ENCODE results near the gene TSPAN18.
"Not testable (repeated sequence)": the region's sequence is repeated elsewhere in the genome, so short reads cannot be mapped to it uniquely, and the experiment has no call there.

Gene TSPAN18

DNA sequence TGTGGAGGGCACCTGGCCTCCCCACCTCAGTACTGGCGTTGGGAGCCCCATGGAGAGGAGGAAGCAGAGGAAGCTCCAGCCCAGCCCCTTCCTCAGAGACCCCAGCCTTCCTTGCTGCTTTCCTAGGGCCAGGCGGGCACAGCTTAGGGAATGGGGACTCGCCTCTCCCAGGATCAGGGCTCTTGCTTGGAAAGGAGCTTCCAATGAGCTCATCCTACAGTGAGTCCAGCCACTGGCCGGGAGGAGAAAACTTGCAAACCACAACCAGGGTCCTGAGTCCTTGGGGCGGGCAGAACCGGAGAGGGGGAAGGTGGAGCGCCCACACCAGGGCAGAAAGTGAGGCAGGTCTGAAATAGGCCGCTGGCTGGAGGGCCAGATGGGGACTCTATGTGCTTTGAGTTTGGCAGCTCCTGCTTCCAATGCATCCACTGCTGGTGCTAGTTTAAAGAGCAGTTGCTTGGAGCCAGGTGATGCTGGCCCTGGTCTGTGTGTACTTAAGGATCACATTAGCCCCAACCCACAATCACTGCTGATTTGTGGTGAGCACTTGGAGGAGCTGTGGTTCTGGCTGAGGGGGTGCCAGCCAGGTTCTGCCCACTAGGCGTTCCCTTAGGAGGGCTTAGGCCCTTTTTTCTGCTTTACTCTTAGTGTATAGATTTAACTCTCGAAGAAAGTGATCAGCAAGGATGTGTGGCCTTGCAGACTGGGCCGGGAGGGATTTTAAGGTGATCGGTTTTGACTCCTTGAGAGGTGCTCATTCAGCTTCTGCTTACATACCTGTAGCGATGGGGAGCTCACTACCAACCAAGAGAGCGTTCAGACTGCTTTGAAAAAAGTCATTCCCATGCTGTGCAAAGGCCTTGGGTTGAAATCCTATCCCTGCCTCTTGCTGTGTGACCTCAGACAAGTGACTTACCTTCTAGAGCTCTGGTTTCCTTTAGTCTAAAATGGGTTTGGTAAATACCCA lies 142.0 kb downstream of the TSPAN18 start:
- no peak for DNase-seq (ENCODE audit: low read depth)

DNA sequence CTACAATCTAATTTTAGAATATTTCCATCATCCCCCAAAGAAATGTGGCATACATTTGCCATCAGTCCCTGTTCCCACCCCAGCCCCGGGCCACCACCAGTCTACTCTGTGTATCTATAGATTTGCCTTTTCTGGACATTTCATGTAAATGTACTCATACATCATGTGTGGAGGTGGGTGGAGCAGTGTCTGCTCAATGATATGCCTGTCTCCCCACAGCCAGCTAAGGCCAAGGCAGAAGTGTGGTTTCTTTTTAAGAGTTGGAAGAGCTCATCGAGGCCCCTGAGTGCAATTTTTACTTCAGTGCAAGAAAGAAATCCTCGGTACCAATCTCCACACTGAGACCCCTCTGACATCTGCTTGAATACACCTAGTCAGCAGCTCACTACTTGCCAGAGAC lies 143.4 kb downstream of the TSPAN18 start:
- no peak for DNase-seq (ENCODE audit: low read depth)

- DNase-seq (ENCODE audit: low read depth): no peak
Observed at GRCh38 chr11:44870615-44871176, 143.9 kb downstream of the TSPAN18 start.

GRCh38 chr11:44871682-44872081 lies 144.9 kb downstream of the TSPAN18 start:
- not testable (repeated sequence) for DNase-seq (ENCODE audit: low read depth)

DNA sequence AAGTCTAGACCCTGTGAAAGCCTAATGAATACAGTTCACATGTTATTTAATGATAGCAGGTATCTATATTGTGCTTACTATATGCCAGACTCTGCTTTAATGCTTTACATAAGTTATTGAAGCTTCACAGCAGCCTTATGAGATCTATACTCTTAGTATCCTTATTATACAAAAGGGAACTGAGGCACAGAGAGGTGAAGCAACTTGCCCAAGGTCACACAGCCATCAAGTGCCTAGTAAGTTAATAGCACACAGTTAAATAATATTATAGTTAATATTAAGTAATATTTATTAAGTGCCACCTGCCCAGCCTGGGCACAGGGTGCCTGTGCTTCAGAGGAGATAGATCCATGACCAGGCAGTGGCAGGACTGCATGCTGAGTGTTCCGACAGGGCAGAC lies 145.8 kb downstream of the TSPAN18 start:
- DNase-seq (ENCODE audit: low read depth): no peak

- no peak for DNase-seq (ENCODE audit: low read depth)
Observed at GRCh38 chr11:44873537-44873936, 146.8 kb downstream of the TSPAN18 start.

- DNase-seq (ENCODE audit: low read depth): no peak
Observed at GRCh38 chr11:44874284-44874683, 147.5 kb downstream of the TSPAN18 start.

DNA sequence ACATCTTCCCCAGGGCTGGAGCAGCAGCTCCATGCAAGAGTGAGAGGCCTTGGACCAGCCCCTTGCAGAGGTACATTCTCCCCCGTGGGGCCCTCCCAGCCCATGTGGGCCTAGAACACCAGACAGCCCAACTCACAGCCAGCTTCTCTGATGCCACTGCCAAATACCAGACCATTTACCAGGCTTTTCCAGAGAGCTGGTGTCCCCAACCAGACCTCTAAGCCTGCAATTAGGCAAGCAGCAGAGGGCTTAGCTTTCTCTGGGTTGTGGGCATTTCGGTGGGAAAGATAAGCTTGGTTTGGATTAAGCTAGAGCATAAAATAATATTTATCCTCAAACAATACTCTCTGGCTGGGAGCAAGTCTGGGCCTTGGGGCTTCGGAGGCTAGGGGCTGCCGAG lies 148.3 kb downstream of the TSPAN18 start:
- no peak for DNase-seq (ENCODE audit: low read depth)

- DNase-seq (ENCODE audit: low read depth): no peak
Observed at GRCh38 chr11:44876194-44876723, 149.5 kb downstream of the TSPAN18 start.

GRCh38 chr11:44876906-44877305 lies 150.1 kb downstream of the TSPAN18 start:
- no peak for DNase-seq (ENCODE audit: low read depth)

DNA sequence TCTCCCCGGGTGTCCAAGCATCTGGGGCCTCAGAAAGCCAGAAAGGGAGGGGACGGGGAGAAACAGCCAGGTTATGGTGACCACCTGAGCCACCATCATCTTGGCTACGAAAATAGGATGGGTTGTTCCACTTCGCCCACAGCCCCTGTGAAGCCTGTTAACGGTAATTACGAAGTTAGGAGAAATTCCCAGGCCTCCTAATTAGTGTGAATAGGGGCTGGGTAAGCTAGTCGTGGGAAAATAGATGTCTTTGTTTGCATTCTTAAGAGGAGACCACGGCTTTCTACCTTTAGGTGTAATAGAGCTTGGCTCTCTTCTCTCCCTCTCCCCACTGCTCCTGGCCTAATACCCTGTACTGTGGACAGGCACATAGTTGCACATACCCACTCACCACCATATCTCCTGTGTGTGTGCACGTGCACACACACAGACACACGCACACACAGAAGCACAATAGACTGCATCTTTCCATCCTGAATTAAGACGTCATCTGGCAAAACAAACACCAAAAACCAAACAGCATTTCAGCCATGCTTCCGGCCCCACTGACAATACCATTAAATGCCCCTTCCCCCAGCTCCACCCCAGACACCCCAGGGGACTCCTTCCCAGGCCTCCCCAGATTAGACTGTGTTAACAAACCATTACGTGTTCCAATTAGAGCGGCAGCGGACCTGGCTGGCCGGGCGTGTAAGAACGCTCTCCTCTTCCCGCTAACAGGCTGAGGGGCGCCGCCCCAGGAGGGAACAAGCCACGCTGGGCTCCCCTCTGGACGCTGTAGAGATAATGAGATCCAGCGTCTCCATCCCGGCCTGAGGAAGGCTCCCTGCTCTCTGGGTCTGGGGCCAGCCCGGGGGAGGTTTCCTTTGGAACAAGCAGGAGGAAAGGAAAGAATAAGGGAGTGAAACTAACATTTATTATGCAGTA lies 151.1 kb downstream of the TSPAN18 start:
- DNase-seq (ENCODE audit: low read depth): no peak

DNA sequence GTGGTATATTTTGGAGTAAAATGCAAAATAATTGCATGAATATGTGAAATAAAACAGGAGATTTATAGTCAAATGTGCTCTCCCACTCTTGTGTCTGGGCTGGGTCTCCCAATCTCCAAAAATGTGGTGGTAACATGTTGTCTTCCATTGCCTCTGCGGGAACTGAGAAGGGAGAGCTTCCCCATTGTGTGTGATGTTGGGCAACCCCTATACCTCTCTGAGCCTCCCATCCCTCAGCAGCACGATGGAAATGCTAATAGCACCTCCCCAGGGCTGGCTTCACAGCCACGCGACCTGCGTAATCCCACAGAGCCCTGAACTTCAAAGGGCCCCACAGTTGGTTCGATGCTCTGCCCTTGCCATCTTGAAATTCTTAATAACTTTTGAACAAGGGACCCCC lies 151.9 kb downstream of the TSPAN18 start:
- DNase-seq (ENCODE audit: low read depth): no peak

- DNase-seq (ENCODE audit: low read depth): no peak
Observed at GRCh38 chr11:44879432-44879831, 152.7 kb downstream of the TSPAN18 start.

- DNase-seq (ENCODE audit: low read depth): no peak
Observed at GRCh38 chr11:44880511-44880910, 153.7 kb downstream of the TSPAN18 start.

DNA sequence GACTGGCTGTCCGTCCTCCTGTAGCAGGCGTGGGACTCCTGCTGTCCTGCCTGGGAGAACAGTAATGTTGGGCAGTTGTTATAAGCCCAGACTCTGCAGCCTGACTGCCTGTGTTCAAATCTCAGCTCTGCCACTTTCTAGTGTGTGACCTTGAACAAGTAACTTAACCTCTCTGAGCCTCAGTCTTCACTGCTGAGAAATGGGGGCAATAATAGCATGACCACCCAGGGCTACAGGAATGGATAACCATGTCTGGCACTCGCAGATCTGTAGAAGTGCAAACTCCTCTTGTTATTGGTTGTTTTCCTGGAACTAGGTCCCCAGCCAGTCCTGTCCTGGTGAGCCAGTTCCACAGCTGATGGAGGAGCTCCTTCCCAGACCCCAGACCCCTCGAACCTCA lies 154.2 kb downstream of the TSPAN18 start:
- no peak for DNase-seq (ENCODE audit: low read depth)

DNA sequence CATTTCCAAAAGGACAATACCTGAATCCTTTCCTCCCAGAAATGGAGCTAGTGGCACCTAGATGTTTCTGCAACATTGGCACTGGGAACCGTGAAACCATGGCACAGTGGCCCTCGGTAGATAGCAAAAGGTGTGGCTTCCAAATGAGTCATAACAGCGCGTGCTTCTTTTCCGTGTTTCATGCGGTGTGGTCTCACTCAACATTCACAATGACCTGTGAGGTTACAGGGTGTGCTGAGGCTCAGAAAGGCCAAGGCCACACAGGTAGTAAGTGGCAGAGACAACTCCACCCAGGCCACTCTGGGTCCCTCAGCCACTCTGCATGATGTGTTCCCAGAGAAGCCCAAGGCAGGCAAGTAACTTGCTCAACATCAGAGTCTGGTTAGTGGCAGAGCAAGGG lies 156.5 kb downstream of the TSPAN18 start:
- DNase-seq (ENCODE audit: low read depth): no peak

GRCh38 chr11:44884056-44884455 lies 157.3 kb downstream of the TSPAN18 start:
- no peak for DNase-seq (ENCODE audit: low read depth)

- no peak for DNase-seq (ENCODE audit: low read depth)
Observed at GRCh38 chr11:44885065-44885810, 158.5 kb downstream of the TSPAN18 start.

GRCh38 chr11:44885919-44886789 lies 159.4 kb downstream of the TSPAN18 start:
- DNase-seq (ENCODE audit: low read depth): no peak

DNA sequence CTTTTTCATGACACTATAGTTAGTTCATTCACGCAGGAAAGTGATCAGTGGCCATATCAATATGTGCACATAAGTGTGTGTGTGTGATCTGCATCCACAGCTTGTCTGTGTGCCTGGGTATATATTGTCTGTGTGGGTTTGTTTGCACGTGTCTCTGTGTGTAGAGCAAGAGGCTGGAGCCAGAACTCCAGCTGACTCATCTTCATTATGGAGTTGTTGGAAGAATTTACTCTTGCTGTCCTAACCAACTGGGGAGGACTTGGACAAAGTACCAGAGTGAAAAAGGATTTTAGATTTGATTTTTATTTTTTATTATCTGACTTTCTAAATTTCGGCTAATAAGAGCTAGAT lies 160.0 kb downstream of the TSPAN18 start:
- no peak for DNase-seq (ENCODE audit: low read depth)

GRCh38 chr11:44887636-44888035 lies 160.9 kb downstream of the TSPAN18 start:
- DNase-seq (ENCODE audit: low read depth): no peak

All from HS-27A (cell line).